ENCODE measurements around the gene PCBP3.
"Not testable (repeated sequence)": the region's sequence is repeated elsewhere in the genome, so short reads cannot be mapped to it uniquely, and the experiment has no call there.

Gene PCBP3

DNA sequence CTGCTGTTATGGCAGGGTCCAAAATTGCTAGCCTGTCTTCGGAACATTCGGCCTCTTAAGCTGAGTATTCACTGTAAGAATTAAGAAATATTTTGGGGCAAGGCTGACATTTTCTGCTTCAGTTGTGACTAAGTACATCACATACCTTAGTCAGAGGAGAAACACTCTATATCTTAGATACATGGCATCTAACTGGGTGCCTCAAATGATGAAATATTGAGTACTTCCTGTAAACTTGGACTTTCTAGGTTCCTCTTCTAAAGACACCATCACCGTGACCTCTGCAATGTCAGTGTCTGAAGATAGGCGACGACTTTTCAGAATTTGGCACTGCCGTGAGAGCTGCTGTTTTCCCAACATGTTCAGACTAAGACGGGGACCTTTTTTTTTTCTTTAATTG, 65.6 kb downstream of the PCBP3 start:
- TF ChIP-seq, protein P1, sequence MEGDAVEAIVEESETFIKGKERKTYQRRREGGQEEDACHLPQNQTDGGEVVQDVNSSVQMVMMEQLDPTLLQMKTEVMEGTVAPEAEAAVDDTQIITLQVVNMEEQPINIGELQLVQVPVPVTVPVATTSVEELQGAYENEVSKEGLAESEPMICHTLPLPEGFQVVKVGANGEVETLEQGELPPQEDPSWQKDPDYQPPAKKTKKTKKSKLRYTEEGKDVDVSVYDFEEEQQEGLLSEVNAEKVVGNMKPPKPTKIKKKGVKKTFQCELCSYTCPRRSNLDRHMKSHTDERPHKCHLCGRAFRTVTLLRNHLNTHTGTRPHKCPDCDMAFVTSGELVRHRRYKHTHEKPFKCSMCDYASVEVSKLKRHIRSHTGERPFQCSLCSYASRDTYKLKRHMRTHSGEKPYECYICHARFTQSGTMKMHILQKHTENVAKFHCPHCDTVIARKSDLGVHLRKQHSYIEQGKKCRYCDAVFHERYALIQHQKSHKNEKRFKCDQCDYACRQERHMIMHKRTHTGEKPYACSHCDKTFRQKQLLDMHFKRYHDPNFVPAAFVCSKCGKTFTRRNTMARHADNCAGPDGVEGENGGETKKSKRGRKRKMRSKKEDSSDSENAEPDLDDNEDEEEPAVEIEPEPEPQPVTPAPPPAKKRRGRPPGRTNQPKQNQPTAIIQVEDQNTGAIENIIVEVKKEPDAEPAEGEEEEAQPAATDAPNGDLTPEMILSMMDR (IDR thresholded peaks at IDR 0.05; ENCODE audit: extremely low read depth, missing control alignments): no peak

GRCh38 chr21:45709696-45710268, 66.3 kb downstream of the PCBP3 start:
- DNase-seq (ENCODE audit: low spot score): no peak
- TF ChIP-seq, protein P1 (IDR thresholded peaks at IDR 0.05; ENCODE audit: extremely low read depth, missing control alignments): no peak

More for the DNA sequence above, 65.6 kb downstream of the PCBP3 start:
- DNase-seq (ENCODE audit: low spot score): no peak

- DNase-seq (ENCODE audit: low spot score): not testable (repeated sequence)
Measured at GRCh38 chr21:45710306-45710705, 66.8 kb downstream of the PCBP3 start.

DNA sequence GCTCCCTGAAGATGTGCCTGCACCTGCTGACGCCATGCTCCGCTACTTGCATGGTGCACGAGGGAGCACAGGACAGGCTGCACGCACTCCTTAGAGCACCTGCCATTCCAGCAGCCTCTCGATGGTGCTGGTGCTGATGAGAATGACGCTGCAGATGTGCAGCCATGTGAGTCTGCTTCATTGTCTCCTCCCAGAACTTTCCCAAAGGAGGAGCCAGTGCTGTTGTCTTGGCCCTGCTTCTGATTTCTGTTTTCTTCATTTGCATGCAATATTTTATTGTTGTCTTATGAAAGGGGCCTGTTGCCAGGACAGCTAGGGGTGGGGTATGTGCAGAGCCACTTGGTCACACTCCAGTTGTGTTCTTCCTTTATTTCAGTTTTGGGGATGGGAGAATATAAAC, 70.1 kb downstream of the PCBP3 start:
- TF ChIP-seq, protein P1 (IDR thresholded peaks at IDR 0.05; ENCODE audit: extremely low read depth, missing control alignments): no peak
- DNase-seq (ENCODE audit: low spot score): no peak

- TF ChIP-seq, protein P1 (IDR thresholded peaks at IDR 0.05; ENCODE audit: extremely low read depth, missing control alignments): no peak
- DNase-seq (ENCODE audit: low spot score): no peak
Measured at GRCh38 chr21:45715441-45715840, 71.9 kb downstream of the PCBP3 start.

GRCh38 chr21:45718413-45718812, 74.9 kb downstream of the PCBP3 start:
- TF ChIP-seq, protein P1 (IDR thresholded peaks at IDR 0.05; ENCODE audit: extremely low read depth, missing control alignments): no peak
- DNase-seq (ENCODE audit: low spot score): no peak

DNA sequence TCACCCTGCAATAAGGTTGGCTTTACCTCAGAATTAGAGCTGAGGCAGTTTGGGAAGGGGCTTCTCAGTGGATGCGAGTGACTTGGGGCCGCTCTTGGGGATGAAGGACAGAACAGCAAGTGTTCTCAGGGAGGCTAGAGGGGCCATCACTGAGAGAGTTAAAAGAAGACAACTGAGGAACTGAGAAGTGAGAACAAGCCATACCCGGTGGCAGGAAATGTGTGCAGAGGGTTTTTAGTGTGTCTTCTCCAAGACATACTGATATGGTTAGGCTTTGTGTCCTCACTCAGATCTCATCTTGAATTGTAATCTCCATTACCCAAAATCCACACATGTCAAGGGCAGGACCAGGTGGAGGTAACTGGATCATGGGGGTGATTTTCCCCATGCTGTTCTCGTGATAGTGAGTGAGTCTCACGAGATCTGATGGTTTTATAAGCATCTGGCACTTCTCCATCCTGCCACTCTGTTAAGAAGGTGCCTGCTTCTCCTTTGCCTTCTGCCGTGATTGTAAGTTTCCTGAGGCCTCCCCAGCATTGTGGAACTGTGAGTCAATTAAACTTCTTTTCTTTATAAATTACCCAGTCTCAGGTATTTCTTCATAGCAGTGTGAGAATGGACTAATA, 75.8 kb downstream of the PCBP3 start:
- no peak for DNase-seq (ENCODE audit: low spot score)
- TF ChIP-seq, protein P1 (IDR thresholded peaks at IDR 0.05; ENCODE audit: extremely low read depth, missing control alignments): no peak

GRCh38 chr21:45720204-45720603, 76.7 kb downstream of the PCBP3 start:
- not testable (repeated sequence) for DNase-seq (ENCODE audit: low spot score)
